ENCODE measurements around the gene TNFRSF25.
"Not testable (repeated sequence)": the region's sequence is repeated elsewhere in the genome, so short reads cannot be mapped to it uniquely, and the experiment has no call there.

TNFRSF25 gene

DNA sequence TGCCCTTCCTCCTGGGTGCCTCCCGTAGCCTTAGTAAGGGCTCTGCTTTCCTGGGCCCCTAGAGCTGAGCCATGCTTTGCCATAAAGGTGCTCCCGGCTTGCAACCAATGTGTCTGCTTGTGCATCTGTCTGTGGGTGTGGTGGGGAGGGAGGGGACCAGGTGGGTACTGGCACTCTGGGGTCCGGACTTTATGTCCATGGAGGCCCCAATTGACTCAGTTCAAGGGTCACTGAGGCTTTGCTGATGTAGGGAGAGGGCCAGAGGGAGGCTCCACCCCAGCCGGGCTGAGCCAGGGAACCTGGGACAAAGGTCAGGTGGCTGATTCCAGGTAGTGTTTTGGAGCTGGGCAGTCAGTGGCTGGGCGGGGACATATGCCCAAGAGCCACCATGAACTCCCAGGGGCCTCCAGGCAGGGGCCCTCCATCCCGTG is 15.0 kb downstream of the TNFRSF25 start:
- no peak for DNase-seq (ENCODE audit: low read depth in 2 of 2)

- DNase-seq (ENCODE audit: low read depth in 2 of 2): not testable (repeated sequence)
Measured at GRCh38 chr1:6450486-6450885, 15.5 kb downstream of the TNFRSF25 start.

DNA sequence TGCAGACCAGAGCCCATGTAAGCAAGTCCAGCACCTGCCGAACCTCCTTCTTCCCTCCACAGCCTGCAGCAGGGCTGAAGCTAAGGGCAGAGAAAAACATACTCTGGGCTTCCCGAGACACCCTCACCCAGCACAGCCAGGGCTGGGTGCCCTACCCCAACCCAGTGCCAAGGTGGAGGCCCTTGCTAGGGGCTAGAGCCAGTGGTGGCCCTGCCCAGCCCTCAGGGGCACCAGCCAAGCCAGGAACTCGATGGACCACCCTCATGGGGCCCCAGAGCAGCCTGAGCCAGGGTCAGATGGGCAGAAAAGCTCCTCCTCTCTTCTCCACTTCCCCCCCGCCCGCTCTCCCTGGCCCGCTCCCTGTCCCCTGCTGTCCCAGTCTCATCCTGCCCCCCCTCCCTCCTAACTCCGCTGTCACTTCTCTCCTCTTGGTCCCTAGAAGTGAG is 15.9 kb downstream of the TNFRSF25 start:
- no peak for DNase-seq (ENCODE audit: low read depth in 2 of 2)

- DNase-seq (ENCODE audit: low read depth in 2 of 2): no peak
Measured at GRCh38 chr1:6448749-6449631, 17.0 kb downstream of the TNFRSF25 start.

- DNase-seq (ENCODE audit: low read depth in 2 of 2): no peak
Measured at GRCh38 chr1:6447818-6448748, 17.9 kb downstream of the TNFRSF25 start.

DNA sequence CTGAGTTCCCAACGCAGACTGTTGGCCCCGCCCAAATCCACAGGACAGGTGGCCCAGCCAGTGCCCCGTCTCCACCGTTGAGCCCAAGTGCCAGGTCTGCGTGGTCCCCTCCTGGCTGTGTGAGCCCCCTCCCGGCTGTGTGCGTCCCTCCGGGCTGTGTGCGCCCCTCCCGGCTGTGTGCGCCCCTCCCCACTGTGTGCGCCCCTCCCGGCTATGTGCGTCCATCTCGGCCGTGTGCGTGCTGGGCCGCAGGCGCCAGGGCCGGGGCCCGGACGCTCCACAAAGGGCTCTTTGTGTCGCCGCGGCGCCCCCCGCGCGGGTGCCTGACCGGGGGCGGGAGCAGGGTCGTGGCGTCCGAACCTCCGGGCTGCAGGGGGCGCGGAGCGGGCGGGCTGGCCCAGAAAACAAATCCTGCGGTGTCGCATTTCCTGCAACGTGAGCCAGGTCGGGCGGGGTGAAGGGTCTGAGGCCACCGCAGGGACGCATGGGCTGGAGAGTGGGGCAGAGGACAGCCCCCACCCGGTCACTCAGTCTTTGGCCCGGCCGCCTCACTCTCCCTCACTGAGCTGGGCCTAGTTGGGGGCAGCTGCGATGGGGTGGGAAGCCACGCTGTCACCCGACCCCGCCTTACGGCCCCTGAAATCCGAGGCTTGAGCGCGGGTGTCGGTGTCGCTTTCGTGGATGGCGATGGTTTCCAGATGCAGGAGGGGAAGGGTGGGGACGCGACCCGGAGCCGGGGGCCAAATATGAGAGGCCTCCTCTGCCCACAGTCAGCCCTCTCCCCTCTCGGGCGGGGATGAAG is 18.8 kb downstream of the TNFRSF25 start:
- DNase-seq (ENCODE audit: low read depth in 2 of 2): no peak

DNA sequence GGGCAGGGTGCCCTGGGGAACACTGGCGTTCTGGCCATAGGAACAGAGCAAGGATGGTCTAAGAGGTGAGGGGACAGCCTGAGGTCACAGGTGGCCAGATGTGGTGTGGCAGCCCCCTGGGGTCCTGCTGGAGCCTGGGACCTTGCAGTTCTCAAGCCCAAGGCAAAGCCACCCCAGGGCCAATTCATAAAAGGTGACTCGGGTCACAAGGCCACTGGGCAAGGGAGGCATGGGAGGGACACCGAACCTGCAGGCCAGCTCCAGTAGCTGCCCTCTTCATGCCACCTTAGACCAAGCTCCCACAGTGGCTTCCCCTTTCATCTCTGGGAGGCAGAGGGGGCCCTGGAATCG is 19.3 kb downstream of the TNFRSF25 start:
- no peak for DNase-seq (ENCODE audit: low read depth in 2 of 2)

GRCh38 chr1:6445929-6446328 is 20.0 kb downstream of the TNFRSF25 start:
- DNase-seq (ENCODE audit: low read depth in 2 of 2): not testable (repeated sequence)

GRCh38 chr1:6445062-6445763 is 20.8 kb downstream of the TNFRSF25 start:
- no peak for DNase-seq (ENCODE audit: low read depth in 2 of 2)

DNA sequence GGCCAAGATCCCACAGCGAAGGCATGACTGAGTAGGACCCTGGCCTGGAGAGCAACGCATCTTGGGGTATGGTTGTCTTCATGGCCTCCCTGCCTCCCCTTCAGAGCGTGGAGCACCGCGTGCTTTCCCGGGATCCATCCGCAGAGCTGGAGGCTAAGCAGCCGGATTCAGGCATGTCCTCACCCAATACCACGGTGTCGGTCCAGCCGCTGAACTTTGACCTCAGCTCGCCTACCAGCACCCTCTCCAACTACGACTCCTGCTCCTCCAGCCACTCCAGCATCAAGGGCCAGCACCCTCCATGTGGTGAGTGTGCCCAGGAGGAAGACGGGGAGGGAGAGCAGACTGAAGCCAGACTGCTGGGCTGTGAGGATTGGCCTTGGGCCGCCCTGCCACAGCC is 21.6 kb downstream of the TNFRSF25 start:
- DNase-seq (ENCODE audit: low read depth in 2 of 2): no peak

- no peak for DNase-seq (ENCODE audit: low read depth in 2 of 2)
Measured at GRCh38 chr1:6443339-6444115, 22.4 kb downstream of the TNFRSF25 start.

DNA sequence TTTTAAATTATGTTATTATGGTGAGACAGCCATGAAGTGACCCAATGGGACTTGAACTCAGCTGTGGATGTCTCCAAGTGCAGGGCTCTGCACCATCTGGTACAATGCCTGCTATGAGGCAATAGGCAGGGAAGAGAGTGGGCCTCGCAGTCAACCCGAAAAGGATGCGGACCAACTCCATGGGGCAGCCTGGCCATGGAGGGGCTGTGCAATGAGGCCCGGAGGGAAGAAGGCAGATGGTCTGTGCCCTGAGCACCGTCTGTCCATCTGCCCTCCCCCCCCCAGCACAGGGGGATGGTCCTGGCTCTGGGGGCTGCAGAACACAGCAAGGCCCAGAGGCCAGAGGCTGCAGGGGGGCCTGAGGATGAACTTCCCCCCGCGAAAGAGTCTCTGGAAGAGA is 24.4 kb downstream of the TNFRSF25 start:
- DNase-seq (ENCODE audit: low read depth in 2 of 2): no peak

DNA sequence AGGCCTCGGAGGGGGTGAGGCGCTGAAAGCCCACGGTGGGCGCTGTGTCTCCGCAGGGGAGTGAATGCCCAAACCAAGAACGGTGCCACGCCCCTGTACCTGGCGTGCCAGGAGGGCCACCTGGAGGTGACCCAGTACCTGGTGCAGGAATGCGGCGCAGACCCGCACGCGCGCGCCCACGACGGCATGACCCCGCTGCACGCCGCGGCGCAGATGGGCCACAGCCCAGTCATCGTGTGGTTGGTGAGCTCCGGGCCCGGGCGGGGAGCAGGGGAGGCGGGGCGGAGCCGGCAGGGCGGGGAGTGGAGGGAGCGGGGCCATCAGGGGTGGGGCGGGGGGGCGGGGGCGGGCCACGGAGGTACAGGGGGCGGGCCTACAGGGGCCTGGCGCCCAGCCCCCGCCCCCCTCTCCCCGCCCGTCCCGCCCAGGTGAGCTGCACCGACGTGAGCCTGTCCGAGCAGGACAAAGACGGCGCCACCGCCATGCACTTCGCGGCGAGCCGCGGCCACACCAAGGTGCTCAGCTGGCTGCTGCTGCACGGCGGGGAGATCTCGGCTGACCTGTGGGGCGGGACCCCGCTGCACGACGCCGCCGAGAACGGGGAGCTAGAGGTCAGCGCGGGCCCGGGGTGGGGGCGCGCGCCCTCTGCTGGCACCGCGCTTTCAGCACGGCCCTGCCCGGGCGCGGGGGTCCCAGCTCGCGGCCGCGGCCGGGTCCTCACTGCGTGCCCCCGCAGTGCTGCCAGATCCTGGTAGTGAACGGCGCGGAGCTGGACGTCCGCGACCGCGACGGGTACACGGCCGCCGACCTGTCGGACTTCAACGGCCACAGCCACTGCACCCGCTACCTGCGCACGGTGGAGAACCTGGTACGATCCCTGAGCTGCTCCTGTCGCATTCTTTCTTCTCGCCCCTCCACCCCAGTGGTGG is 25.5 kb downstream of the TNFRSF25 start:
- peak; percentile 67 to 69 for DNase-seq (ENCODE audit: low read depth in 2 of 2)

DNA sequence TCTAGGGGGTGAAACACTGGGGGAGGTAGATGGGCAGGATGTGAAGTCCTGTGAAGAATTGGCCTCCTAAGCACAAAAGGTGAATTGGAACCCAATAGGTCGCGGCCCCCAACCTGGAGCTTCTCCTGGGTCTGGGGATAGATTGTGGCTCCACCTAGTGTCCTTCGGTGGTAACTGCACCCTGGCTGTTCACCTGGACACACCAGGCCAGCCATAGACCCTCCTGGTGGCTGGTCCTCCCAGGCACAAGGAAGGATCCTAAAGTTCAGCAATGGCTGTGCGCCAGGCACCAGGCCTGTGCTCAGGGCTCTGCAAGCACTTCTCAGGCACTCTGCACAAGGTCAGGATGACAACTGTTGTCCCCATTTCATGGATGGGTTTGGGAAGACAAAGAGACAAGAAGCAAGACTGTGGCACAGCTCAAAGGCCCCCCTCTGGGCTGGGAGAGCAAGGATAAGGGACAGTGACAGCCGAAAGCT is 27.9 kb downstream of the TNFRSF25 start:
- no peak for DNase-seq (ENCODE audit: low read depth in 2 of 2)

DNA sequence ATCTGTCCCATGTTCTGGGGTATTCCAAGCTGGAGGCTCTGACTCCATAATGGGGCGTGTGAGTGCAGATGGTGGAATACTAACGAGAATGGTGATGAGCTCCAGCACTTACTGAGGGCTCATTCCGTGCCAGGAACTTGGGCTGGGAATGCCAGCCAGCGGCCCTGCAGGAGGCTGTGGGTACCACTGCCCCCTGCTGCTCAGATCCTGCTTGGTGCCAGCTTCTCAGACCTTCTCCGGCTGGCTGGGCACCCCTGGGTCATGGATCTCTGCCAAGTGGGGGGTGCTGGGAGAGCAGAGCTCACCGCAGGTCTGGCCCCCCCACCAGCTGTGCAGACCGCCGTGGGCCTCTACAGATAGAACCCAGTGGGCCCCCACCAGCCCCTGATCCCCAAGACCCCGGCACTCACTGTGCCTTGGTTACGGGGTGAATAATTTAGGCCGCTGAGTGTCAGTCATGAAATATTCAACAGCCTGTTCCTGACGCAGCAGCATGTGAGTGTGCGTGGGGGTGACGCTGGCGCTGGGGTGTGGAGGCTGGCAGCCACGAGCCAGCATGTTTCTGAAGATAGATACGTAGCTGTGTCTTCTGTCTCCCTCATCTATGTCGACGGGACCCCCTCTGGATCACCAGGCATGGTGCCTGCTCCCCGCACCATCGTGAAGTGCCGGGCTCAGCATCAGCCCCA is 28.8 kb downstream of the TNFRSF25 start:
- not testable (repeated sequence) for DNase-seq (ENCODE audit: low read depth in 2 of 2)

DNA sequence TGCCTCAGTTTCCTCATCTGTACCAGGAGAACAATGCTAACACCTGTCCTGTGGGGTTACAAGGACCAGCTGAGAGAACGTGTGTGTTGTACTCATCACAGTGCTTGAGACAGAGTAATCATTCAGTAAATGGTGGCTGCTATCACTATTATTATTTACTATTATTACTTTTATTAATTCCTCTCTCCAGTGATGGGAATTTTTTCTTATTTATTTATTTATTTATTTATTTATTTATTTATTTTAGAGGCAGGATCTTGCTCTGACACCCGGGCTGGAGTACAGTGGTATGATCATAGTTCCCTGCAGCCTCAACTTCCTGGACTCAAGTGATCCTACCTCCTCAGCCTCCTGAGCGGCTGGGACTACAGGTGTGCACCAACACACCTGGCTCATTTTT is 29.7 kb downstream of the TNFRSF25 start:
- not testable (repeated sequence) for DNase-seq (ENCODE audit: low read depth in 2 of 2)

- no peak for DNase-seq (ENCODE audit: low read depth in 2 of 2)
Measured at GRCh38 chr1:6435547-6435946, 30.4 kb downstream of the TNFRSF25 start.

DNA sequence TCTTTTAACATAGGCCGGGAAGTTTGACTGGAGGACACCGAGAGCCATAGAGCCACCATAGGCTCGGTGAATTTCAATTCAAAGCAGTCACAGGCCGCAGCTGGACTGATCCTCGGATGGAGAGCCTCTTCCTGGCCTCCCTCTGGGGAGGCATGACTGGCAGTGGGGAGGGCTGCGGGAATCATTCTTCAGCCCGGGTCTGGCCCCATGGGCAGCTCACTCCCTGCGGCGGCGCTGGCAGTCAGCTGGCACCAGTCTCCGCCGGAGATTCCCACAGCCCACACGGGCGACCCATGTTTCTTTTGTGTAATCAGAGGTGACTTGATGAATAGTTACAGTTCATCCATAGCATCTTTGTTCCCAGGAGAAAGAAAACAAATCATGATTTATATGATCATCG is 30.8 kb downstream of the TNFRSF25 start:
- no peak for DNase-seq (ENCODE audit: low read depth in 2 of 2)
